GM18517 (cell line): ENCODE data around the gene FAIM.
"Not testable (repeated sequence)": the region's sequence is repeated elsewhere in the genome, so short reads cannot be mapped to it uniquely, and the experiment has no call there.

Experiments
- ATAC-seq: cut with Tn5 transposase; IDR thresholded peaks from one replicate; pipeline ENCODE4 v1.9.1; 2021; ENCODE audit warnings: mild to moderate bottlenecking, moderate library complexity; ENCODE audit not compliant: unreplicated experiment

FAIM gene, protein sequence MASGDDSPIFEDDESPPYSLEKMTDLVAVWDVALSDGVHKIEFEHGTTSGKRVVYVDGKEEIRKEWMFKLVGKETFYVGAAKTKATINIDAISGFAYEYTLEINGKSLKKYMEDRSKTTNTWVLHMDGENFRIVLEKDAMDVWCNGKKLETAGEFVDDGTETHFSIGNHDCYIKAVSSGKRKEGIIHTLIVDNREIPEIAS

DNA sequence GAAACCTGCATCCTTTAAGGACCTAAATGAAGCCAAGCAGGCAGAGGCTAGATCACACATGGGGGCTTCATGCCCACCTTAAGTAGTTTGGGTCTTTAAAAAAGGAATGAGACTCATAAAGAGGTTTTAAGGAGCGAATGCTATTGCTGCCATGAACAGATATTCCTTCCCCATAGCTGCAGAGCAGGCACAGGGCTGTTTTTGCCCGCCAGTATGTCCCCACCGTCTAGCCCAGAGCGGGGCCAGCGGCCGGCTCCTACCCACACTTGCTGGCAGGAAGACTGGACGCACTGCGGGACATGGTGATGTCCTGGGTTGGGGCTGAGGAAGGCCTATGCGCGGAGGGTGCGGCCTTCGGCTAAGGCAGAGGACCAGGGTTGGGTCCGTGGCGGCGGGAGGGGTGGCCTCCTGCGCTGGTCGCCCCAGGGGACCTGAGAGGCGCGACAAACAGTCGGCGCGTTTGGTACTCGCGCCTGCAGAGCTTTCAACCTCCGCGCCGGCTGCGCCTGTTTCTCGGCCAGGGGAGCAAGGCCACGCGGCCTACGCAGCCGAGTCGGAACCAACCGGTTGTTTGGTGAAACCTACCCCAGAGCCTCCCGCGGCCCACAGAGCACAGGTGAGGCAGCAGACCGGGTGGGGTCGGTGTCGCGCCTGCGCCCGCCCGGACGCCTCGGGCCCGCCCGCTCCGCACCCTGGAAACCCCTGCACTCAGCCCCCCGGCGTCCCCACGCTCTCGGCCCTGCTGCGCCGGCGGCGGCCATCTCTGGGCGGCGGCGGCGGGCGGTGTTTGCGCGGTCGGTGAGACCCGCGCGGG lies at the start of gene FAIM:
Gene FAIM (plus strand): TSS at position 450 of the 814 bp plus-strand sequence. CDS start 10,956 bp downstream, outside the sequence.
- ATAC-seq, result peak; percentile 64

DNA sequence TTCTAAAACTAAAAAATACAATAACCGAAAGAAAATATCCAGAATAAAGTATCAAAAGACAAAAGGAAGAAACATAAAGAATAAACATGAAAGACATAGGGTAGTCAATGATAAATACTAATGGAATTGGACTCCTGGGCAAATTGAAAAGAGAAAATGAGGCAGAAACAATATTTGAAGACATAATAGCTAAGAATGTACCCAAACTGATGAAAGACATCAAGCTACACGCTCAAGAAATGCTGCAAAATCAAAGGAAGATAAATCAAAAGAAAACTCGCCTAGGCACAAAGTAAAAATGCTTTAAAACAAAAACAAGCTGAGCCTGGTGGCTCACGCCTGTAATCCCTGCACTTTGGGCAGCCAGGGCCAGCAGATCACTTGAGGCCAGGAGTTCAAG lies 49.4 kb upstream of the FAIM start:
- ATAC-seq, result no peak

DNA sequence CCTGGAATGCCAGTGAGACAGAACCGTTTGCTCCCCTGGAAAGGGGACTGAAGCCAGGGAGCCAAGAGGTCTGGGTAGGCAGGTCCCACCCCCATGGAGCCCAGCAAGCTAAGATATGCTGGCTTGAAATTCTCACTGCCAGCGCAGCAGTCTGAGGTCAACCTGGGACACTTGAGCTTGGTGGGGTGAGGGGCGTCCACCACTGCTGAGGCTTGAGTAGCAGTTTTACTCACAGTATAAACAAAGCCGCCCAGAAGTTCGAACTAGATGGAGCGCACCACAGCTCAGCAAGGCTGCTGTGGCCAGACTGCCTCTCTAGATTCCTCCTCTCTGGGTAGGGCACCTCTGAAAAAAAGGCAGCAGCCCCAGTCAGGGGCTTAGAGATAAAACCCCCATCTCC lies 48.1 kb upstream of the FAIM start:
- no peak for ATAC-seq

DNA sequence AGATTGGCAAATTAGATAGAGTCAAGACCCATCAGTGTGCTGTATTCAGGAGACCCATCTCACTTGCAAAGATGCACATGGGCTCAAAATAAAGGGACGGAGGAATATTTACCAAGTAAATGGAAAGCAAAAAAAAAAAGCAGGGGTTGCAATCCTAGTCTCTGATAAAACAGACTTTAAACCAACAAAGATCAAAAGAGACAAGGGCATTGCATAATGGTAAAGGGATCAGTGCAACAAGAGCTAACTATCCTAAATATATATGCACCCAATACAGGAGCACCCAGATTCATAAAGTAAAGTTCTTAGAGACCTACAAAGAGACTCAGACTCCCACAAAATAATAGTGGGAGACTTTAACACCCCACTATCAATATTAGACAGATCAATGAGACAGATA lies 45.7 kb upstream of the FAIM start:
- not testable (repeated sequence) for ATAC-seq

DNA sequence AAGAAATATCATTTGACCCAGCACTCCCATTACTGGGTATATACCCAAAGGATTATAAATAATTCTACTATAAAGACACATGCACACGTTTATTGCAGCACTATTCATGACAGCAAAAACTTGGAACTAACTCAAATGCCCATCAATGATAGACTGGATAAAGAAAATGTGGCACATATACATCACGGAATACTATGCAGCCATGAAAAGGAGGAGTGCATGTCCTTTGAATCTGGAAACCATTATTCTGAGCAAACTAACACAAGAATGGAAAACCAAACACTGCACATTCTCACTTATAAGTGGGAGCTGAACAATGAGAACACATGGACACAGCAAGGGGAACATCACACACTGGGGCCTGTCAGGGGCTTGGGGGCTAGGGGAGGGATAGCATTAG lies 42.3 kb upstream of the FAIM start:
- not testable (repeated sequence) for ATAC-seq

DNA sequence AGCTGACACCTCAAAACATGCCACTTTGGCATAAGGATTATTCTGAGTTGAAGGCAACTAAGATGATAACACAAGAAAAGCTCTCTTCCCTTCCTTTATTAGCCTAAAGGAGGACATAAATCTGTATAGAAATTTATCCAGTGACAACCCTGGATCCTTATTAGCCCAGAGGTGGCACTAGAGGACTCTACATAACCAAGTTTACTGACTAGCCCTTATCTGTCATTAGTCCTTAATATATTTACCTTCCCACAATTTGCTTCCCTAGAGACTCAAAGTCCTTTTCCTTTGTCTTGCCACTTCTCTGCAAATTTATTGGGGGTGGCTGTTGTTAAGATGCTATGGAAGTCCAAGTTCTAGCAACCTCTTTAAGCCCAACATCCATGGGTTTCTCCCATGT lies 41.2 kb upstream of the FAIM start:
- no peak for ATAC-seq

DNA sequence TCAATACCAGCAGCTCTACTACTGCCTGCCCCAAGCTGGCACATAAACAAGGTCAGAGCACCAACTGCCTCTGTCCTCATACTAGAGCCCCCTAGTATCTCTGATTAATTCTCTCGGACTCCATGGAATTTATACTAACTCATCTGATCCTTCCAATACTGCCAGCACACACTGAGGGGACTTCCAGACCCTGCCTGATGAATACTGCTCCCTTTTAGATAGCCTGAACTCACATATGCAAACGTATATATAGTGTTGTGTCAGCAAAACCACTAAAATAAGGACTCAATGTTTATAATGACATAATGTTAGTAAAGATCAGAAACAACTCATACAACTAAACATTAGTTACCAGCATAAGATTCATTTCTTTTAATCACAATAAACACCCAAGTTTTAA lies 39.5 kb upstream of the FAIM start:
- no peak for ATAC-seq

DNA sequence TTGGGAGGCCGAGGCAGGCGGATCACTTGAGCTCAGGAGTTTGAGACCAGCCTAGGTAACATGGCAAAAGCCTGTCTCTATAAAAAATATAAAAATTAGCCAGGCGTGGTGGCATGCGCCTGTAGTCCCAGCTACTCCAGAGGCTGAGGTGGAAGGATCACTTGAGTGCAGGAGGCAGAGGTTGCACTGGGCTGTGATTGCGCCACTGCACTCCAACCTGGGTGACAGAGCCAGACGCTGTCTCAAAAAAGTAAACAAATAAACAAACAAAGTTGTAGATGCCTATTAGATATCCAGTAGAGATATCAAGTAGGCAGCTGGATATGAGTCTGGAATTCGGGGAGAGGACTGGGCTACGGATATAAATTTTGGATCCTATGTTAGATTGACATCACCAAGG lies 38.9 kb upstream of the FAIM start:
- not testable (repeated sequence) for ATAC-seq

DNA sequence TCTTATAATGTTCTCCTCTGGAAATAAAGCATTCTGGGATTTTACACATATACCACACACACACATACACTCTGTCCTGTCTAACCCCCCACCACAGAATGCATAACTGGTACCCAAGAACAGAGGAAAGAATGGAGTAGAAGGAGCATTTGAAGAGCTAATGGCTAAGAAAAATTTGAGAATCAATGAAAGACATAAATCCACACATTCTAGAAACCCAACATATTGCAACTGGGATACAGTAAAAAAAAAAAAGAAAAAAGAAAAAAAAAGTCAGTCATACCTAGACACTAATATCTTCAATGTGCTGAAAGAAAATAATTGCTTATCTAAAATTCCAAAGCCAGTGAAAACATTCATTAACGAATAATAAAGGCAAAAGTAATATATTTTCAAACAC lies 35.4 kb upstream of the FAIM start:
- ATAC-seq, result no peak

DNA sequence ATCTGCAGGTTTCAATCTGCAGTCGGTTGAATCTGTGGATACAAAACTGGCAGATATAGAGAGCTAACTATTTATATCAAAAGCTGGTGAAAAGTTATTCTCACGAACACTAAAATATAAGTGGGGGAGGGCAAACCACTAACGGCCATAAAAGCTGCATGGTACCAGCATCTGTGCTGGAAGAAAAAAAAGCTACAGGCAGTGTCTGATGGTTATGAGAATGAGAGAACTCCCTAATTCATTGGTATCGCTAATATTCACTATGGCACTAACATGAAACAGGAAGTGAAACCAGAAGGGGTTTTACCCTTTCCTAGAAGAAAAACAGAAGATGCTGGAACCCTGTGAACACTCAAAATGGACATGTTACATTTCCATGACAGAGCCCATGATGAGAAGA lies 30.4 kb upstream of the FAIM start:
- ATAC-seq, result peak; percentile 96

DNA sequence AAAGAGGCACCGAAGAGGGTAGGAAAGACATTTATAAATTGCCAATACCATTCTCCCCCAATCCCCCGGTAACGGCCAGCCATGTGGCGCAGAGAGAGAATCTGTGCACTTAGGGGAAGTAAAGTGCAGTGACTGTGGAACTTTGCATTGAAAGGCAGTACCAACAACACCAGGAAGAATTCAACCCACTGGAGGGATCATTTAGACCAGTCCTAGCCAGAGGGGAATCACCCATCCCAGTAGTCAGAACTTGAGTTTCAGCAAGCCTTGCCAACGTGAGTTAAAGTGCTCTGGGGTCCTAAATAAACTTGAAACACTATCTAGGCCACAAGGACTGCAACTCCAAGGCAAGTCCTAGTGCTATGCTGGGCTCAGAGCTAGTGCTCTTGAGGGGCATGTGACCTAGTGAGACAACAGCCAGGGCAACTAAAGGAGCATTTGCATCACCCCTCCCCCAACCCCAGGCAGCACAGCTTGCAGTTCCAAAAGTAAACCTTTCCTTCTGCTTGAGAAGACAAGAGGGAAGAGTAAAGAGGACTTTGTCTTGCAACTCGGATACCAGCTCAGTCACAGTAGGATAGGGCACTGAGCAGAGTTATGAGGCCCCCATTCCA lies 29.5 kb upstream of the FAIM start:
- no peak for ATAC-seq

DNA sequence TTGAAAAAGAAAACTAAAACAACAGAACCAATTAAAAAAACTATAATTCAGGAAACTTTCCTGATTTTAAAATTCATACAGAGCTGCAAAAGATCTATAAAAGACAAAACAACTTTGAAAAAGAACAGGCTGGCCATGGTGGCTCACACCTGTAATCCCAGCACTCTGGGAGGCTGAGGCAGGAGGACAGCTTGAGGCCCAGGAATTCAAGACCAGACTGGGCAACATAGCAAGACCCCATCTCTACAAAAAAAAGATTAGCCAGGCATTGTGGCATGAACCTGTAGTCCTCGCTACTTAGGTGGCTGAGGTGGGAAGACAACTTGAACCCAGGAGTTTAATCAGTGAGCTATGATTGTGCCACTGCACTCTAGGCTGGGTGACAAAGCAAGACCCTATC lies 21.2 kb upstream of the FAIM start:
- no peak for ATAC-seq

DNA sequence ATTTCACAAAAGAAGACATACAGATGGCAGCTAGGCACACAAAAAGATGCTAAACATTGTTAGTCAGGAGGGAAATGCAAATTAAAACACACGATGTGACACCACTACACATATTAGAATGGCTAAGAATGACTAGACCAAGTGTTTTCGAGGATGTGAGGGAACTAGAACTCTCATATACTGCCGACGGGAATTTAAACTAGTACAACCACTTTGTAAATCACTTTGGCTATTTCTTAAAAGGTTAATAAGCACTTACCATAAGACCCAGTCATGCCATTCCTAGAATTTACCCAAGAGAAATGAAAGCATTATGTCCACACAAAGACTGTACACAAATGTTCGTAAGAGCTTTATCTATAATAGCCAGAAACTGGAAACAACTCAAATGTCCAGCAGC lies 20.1 kb upstream of the FAIM start:
- ATAC-seq, result no peak

DNA sequence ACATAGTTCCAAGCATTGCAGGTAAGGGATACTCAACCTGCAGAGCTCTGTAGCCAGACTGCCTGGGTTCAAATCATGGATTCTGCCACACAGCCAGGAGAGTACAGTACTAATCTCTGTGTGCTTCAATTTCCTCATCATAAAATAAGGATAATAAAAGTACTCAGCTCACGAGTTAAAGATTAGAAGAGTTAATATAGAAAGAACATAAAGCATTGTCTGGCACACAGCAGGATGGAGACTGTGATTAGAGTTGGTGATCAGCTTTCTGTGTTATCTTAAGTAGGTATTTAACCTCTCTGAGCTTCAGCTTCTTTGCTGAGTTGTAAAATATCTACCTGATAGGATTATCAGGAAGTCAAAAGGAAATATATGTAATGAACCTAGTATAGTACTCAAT lies 17.2 kb upstream of the FAIM start:
- no peak for ATAC-seq

DNA sequence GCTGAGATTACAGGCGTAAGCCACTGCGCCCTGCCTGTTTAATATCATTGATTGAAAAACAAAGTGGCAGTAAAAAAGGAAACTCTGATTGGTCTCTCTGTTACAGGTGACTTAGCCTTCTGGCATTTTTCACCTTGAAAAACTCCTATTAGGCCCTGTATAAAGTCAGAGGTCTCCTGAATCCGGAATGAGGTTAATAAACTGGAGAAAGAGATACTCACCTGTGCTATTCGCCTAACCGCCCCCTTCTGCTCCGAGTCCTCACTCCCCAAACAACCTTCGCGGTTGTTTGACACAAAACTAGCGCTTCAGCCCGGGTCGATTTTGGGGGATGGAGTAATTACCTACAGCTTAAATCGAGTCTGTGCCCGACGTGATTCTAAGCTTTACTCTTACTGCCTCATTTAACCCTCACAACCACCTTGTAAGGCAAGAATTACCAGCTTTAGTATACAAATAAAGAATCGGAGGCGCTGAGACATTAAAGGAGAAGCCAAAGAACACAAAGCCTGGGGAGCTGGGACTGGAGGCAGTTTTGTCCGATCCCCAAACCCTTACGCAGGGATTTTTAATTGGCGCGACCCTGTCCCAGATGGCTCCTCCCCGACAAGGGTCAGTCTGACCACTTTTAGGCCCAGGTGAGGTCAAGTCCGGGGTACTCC lies 15.0 kb upstream of the FAIM start:
- ATAC-seq, result no peak

DNA sequence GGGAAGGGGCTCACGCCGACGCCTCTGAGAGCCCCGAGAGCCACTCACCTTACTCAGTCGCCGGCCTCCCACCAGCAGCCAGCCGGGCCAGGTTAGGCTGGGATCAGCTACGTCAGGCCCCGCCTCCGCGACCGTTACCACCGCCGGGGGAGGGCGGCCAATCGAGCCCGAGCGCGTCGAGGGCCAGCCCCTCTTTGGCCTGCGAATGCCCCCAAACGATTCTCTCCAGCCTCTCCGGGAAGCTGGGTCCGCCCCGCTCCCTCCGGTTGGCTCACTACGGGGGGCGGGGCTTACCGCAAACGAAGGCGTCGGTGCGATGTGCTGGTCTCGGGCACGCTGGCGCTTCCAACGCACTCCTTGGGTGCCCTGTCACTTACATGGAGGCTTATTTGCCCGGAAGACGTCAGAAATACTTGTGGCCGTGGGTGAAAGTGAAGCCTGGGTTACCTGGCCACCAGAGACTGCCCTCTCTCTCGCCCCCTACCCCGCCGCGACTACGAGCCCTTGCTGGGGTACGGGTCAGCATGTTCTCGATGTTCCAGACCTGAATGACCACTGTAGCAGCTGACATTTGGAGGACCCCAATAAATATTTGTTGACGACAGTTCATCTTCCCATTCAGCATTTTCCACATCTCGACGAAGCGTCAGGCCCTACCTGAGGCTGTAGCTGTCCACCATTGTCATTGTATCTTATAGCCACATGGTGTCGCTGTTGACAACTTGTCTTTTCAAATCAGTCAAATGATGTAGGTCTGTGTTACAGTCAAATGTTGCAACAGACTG lies 14.2 kb upstream of the FAIM start, which contains the start of gene CEP70:
Gene CEP70 (minus strand): TSS at position 111 of the 785 bp plus-strand sequence. CDS start 21,333 bp downstream, outside the sequence.
- peak; percentile 89 for ATAC-seq

DNA sequence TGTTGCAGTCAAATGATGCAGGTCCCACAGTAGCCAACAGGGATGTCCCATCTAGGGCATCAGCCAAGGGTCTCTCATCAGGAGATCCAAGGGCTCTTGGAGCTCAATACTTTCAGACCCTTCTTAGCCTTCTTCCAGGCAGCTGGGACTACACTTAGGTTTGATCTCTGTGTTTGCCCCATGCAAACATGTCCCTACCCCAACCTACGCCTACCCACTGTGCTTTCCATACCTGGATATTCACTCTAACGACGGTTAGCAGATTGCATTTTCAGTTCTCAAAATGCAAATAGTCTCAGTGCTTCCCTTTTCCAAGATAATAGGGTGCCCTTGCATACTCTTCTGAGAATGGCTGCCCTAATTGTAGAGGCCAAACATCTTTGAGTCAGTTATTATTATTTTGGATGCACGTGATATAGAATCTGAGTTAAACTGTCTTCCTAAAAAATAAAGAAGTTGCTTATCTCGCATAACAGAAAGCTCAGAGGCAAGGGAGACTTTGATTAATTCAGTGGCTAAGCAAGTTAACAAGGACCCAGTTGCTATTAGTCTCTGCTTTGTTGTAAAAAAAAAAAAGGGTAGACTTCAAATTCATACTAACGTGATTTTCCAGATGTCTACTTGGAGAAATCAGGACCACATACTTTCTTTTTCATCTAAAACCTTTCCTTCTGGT lies 13.5 kb upstream of the FAIM start:
- ATAC-seq, result peak; percentile 22

DNA sequence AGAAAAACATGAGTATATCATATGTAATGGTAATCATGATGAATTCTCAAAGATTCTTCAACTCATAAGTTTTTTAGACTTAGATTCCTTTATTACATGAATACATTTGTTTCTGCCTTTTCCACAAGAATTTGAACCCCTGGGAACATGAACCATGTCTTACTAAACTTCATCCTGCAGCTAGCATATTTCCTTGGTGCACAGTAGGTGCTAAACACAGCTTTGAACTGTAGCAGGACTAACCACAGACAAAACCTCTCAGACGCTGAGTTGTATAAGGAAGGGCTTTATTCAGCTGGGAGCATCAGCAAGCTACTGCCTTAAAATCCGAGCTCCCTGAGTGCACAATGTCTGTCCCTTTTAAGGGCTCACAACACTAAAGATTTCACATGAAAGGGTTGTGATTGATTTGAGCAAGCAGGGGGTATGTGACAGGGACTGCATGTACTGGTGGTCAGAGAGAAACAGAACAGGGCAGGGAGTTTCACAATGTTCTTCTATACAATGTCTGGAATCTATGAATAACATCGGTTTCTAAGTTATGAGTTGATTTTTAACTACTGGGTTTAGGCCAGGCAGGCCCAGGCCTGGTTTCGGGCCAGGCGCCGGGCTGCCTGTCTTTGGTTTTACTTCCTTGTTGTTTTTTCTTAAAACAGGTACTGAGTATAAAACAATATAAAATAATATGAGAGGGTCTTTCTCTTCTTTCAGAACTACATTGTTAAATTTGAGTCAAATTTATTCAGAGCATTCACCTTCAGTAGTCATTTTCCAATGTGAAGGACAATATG lies 11.2 kb upstream of the FAIM start:
- ATAC-seq, result not testable (repeated sequence)

DNA sequence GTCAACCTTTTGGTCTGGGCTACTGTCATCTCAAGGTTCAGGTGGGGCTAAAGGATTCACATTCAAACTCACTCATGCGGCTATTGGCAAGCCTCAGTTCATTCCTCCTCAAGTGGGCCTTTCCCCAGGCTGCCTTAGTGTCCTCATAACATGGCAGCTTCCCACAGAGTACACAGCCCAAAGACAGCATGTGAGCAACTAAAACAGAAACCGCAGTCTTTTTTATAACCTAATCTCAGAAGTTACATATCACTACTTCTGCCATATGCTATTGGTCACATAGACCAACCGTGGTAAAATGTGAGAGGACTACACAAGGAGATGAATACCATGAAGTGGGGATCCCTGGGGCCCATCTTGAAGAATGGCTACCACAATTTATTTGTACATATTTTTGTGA lies 10.0 kb upstream of the FAIM start:
- ATAC-seq, result no peak
